ENCODE results near the gene STMND1.

GRCh38 chr6:17125407-17125806, 23.6 kb downstream of the STMND1 start:
- TF ChIP-seq, protein P1, sequence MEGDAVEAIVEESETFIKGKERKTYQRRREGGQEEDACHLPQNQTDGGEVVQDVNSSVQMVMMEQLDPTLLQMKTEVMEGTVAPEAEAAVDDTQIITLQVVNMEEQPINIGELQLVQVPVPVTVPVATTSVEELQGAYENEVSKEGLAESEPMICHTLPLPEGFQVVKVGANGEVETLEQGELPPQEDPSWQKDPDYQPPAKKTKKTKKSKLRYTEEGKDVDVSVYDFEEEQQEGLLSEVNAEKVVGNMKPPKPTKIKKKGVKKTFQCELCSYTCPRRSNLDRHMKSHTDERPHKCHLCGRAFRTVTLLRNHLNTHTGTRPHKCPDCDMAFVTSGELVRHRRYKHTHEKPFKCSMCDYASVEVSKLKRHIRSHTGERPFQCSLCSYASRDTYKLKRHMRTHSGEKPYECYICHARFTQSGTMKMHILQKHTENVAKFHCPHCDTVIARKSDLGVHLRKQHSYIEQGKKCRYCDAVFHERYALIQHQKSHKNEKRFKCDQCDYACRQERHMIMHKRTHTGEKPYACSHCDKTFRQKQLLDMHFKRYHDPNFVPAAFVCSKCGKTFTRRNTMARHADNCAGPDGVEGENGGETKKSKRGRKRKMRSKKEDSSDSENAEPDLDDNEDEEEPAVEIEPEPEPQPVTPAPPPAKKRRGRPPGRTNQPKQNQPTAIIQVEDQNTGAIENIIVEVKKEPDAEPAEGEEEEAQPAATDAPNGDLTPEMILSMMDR (IDR thresholded peaks at IDR 0.05), result no peak
- no peak for TF ChIP-seq EZH2 (IDR thresholded peaks at IDR 0.05; ENCODE audit: borderline replicate concordance, insufficient read depth, low read depth, low read length, poor library complexity, severe bottlenecking)

Data from B cell (primary cell).